DMS153 (cell line): Measurements from ENCODE around the gene B4GALT6.
"Not testable (repeated sequence)": the region's sequence is repeated elsewhere in the genome, so short reads cannot be mapped to it uniquely, and the experiment has no call there.

Experiments used
- DNase-seq: peaks from one replicate; lab custom pipeline; 2025; lab: John Stamatoyannopoulos, UW

The B4GALT6 gene

GRCh38 chr18:31684279-31685096 is at the start of gene B4GALT6:
TSS of gene B4GALT6 (minus strand) at chr18:31684581. CDS start at chr18:31684426, 155 bp downstream.
- no peak for DNase-seq

GRCh38 chr18:31731628-31732027 is 47.2 kb upstream of the B4GALT6 start:
- DNase-seq = no peak

- DNase-seq = not testable (repeated sequence)
These were observed 44.8 kb upstream of the B4GALT6 start for GRCh38 chr18:31729196-31729595.

- no peak for DNase-seq
These were observed 39.8 kb upstream of the B4GALT6 start for GRCh38 chr18:31723990-31724711.

GRCh38 chr18:31723639-31723989 is 39.2 kb upstream of the B4GALT6 start:
- no peak for DNase-seq

- DNase-seq = peak; percentile 48
These were observed 38.1 kb upstream of the B4GALT6 start for GRCh38 chr18:31722369-31722957.

- DNase-seq = no peak
These were observed 37.2 kb upstream of the B4GALT6 start for GRCh38 chr18:31721601-31722000.

GRCh38 chr18:31720867-31721266 is 36.5 kb upstream of the B4GALT6 start:
- DNase-seq = no peak

- no peak for DNase-seq
These were observed 35.1 kb upstream of the B4GALT6 start for GRCh38 chr18:31719363-31720006.

GRCh38 chr18:31718386-31718785 is 34.0 kb upstream of the B4GALT6 start:
- DNase-seq = no peak

- DNase-seq = no peak
These were observed 32.0 kb upstream of the B4GALT6 start for GRCh38 chr18:31716362-31716761.

- no peak for DNase-seq
These were observed 27.2 kb upstream of the B4GALT6 start for GRCh38 chr18:31711365-31712172.

GRCh38 chr18:31710826-31711225 is 26.4 kb upstream of the B4GALT6 start:
- no peak for DNase-seq

GRCh38 chr18:31707815-31708214 is 23.4 kb upstream of the B4GALT6 start:
- no peak for DNase-seq

- no peak for DNase-seq
These were observed 18.1 kb upstream of the B4GALT6 start for GRCh38 chr18:31702449-31702848.

- DNase-seq = no peak
These were observed 17.4 kb upstream of the B4GALT6 start for GRCh38 chr18:31701744-31702143.

- DNase-seq = no peak
These were observed 16.6 kb upstream of the B4GALT6 start for GRCh38 chr18:31700990-31701389.

GRCh38 chr18:31697351-31698298 is 13.2 kb upstream of the B4GALT6 start:
- no peak for DNase-seq

GRCh38 chr18:31695989-31696388 is 11.6 kb upstream of the B4GALT6 start:
- DNase-seq = no peak

GRCh38 chr18:31694297-31694696 is 9.9 kb upstream of the B4GALT6 start:
- no peak for DNase-seq
